Cortex of kidney (tissue), 1 donor: ENCODE results near the gene SERPINB3.
"Not testable (repeated sequence)": the region's sequence is repeated elsewhere in the genome, so short reads cannot be mapped to it uniquely, and the experiment has no call there.

Experiments
- DNase-seq: peaks from one replicate; lab custom pipeline; 2025; lab: John Stamatoyannopoulos, UW

SERPINB3 gene

GRCh38 chr18:63661750-63662149 lies at the start of gene SERPINB3:
SERPINB3 (minus strand) TSS chr18:63661893; CDS start chr18:63661216, 677 bp downstream.
- not testable (repeated sequence) for DNase-seq

- DNase-seq: no peak
Measured at GRCh38 chr18:63708650-63709049, 47.0 kb upstream of the SERPINB3 start.

- no peak for DNase-seq
Measured at GRCh38 chr18:63707816-63708215, 46.1 kb upstream of the SERPINB3 start.

- DNase-seq: no peak
Measured at GRCh38 chr18:63705401-63705800, 43.7 kb upstream of the SERPINB3 start.

- no peak for DNase-seq
Measured at GRCh38 chr18:63702660-63703059, 41.0 kb upstream of the SERPINB3 start, which contains the start of gene SERPINB11. SERPINB11 (plus strand) TSS chr18:63702960; CDS start chr18:63710194, 7,234 bp downstream.

- DNase-seq: no peak
Measured at GRCh38 chr18:63701952-63702351, 40.3 kb upstream of the SERPINB3 start.

- DNase-seq: no peak
Measured at GRCh38 chr18:63700501-63700900, 38.8 kb upstream of the SERPINB3 start.

- DNase-seq: no peak
Measured at GRCh38 chr18:63697097-63697660, 35.5 kb upstream of the SERPINB3 start.

- DNase-seq: no peak
Measured at GRCh38 chr18:63689064-63689463, 27.4 kb upstream of the SERPINB3 start.

- DNase-seq: no peak
Measured at GRCh38 chr18:63686871-63687270, 25.2 kb upstream of the SERPINB3 start.

GRCh38 chr18:63684718-63685117 lies 23.0 kb upstream of the SERPINB3 start:
- no peak for DNase-seq

- no peak for DNase-seq
Measured at GRCh38 chr18:63683890-63684289, 22.2 kb upstream of the SERPINB3 start.

GRCh38 chr18:63683152-63683551 lies 21.5 kb upstream of the SERPINB3 start:
- no peak for DNase-seq

- no peak for DNase-seq
Measured at GRCh38 chr18:63681449-63682340, 20.0 kb upstream of the SERPINB3 start.

- DNase-seq: no peak
Measured at GRCh38 chr18:63679820-63680606, 18.3 kb upstream of the SERPINB3 start.

GRCh38 chr18:63677500-63678225 lies 16.0 kb upstream of the SERPINB3 start:
- DNase-seq: no peak

- DNase-seq: no peak
Measured at GRCh38 chr18:63676526-63677323, 15.0 kb upstream of the SERPINB3 start.

- DNase-seq: no peak
Measured at GRCh38 chr18:63664571-63664970, 2.9 kb upstream of the SERPINB3 start.

- not testable (repeated sequence) for DNase-seq
Measured at GRCh38 chr18:63658920-63659319, 2.8 kb downstream of the SERPINB3 start.

GRCh38 chr18:63650271-63650670 lies 11.4 kb downstream of the SERPINB3 start:
- not testable (repeated sequence) for DNase-seq

GRCh38 chr18:63648241-63648640 lies 13.5 kb downstream of the SERPINB3 start:
- DNase-seq: no peak
